BE2C (cell line): ENCODE results near the gene NSMCE1.

Experiments used
- DNase-seq: peaks from one replicate; pipeline ENCODE4 v3.0.0-alpha.2; 2020
- H3K27me3 ChIP-seq: fragments of 250-450 bp; sonication (Bioruptor Pico); 2 replicates; pipeline ENCODE4 v1.5.1; 2020; ENCODE audit warnings: mild to moderate bottlenecking
- H3K36me3 ChIP-seq: fragments of 250-450 bp; sonication (Bioruptor Pico); 2 replicates; pipeline ENCODE4 v1.5.1; 2020; ENCODE audit warnings: mild to moderate bottlenecking
- H3K4me1 ChIP-seq: fragments of 250-450 bp; sonication (Bioruptor Pico); 2 replicates; pipeline ENCODE4 v1.5.1; 2020
- H3K4me3 ChIP-seq: 2 replicates; pipeline ENCODE4 v1.5.1; 2011; ENCODE audit warnings: low read depth, low read length
- H3K9me3 ChIP-seq: fragments of 250-450 bp; sonication (Bioruptor Pico); 2 replicates; pipeline ENCODE4 v1.5.1; 2020
- CTCF ChIP-seq: IDR thresholded peaks from 2 replicates; pipeline ENCODE4 v1.5.1; 2012; ENCODE audit warnings: mild to moderate bottlenecking, low read depth, low read length

The NSMCE1 gene

GRCh38 chr16:27304102-27304501 is 35.5 kb upstream of the NSMCE1 start:
- no peaks in the 10 kb centered on the region for H3K27me3 ChIP-seq
- no peak for TF ChIP-seq CTCF
- H3K36me3 ChIP-seq, result no peaks in the 10 kb centered on the region
- no peak for DNase-seq
- H3K4me1 ChIP-seq, result no peaks in the 10 kb centered on the region
- no peak overlapping the region for H3K4me3 ChIP-seq
- no peaks in the 10 kb centered on the region for H3K9me3 ChIP-seq

- no peak for TF ChIP-seq CTCF
- Histone ChIP-seq H3K4me3 (no peak overlapping the region), H3K9me3 (no peaks in the 10 kb centered on the region), H3K27me3 (no peaks in the 10 kb centered on the region), H3K4me1 (no peaks in the 10 kb centered on the region), H3K36me3 (no peaks in the 10 kb centered on the region)
- no peak for DNase-seq
These were observed 34.9 kb upstream of the NSMCE1 start for GRCh38 chr16:27303256-27304100.

- DNase-seq, result no peak
- no peak for TF ChIP-seq CTCF
- Histone ChIP-seq H3K4me1 (no peaks in the 10 kb centered on the region), H3K36me3 (no peaks in the 10 kb centered on the region), H3K27me3 (no peaks in the 10 kb centered on the region), H3K4me3 (no peak overlapping the region), H3K9me3 (no peaks in the 10 kb centered on the region)
These were observed 33.6 kb upstream of the NSMCE1 start for GRCh38 chr16:27302126-27302525.

- Histone ChIP-seq H3K27me3 (no peaks in the 10 kb centered on the region), H3K4me3 (no peak overlapping the region), H3K4me1 (no peaks in the 10 kb centered on the region), H3K9me3 (no peaks in the 10 kb centered on the region), H3K36me3 (no peaks in the 10 kb centered on the region)
- TF ChIP-seq CTCF, result no peak
- no peak for DNase-seq
These were observed 32.8 kb upstream of the NSMCE1 start for GRCh38 chr16:27301236-27301861.

- no peaks in the 10 kb centered on the region for H3K4me1 ChIP-seq
- H3K36me3 ChIP-seq, result no peaks in the 10 kb centered on the region
- no peak for DNase-seq
- no peak overlapping the region for H3K4me3 ChIP-seq
- TF ChIP-seq CTCF, result no peak
- H3K9me3 ChIP-seq, result no peaks in the 10 kb centered on the region
- no peaks in the 10 kb centered on the region for H3K27me3 ChIP-seq
These were observed 29.6 kb upstream of the NSMCE1 start for GRCh38 chr16:27298132-27298531.

- H3K9me3 ChIP-seq, result no peaks in the 10 kb centered on the region
- no peaks in the 10 kb centered on the region for H3K36me3 ChIP-seq
- H3K4me3 ChIP-seq, result no peak overlapping the region
- H3K4me1 ChIP-seq, result no peaks in the 10 kb centered on the region
- no peak for TF ChIP-seq CTCF
- no peaks in the 10 kb centered on the region for H3K27me3 ChIP-seq
- DNase-seq, result no peak
These were observed 24.8 kb upstream of the NSMCE1 start for GRCh38 chr16:27293343-27293742.
